Activated CD8-positive, alpha-beta memory T cell treated with anti-CD3 and anti-CD28 coated beads for 36 hours (primary cell): ENCODE results near the gene NKAP. TPM values are rescaled to one million over a fixed set of nuclear protein-coding genes. Genes with fewer than 3 reads are reported as not detected.
"Not testable (repeated sequence)": the region's sequence is repeated elsewhere in the genome, so short reads cannot be mapped to it uniquely, and the experiment has no call there.

Experiments
- CTCF ChIA-PET: fragments of 350-600 bp; sonication (Branson Sonifier 250); formaldehyde crosslinking; loops from one replicate; lab custom pipeline; 2021; ENCODE audit warnings: antibody characterized with exemption; lab: Charles Lee
- POLR2A ChIA-PET: fragments of 350-600 bp; sonication (Branson Sonifier 250); formaldehyde crosslinking; loops from one replicate; lab custom pipeline; 2021; ENCODE audit warnings: antibody characterized with exemption; lab: Charles Lee
- total RNA-seq, 2 experiments: library from RNA; stranded (reverse); gene quantifications; one replicate each; pipeline ENCODE4 v1.2.3, GENCODE V29; 2021

Gene NKAP
- 10 to 100 TPM in 1 of 2 experiments, 1 to 10 TPM in 1; 9.3 to 11.5 TPM for total RNA-seq

- CTCF ChIA-PET, result no interaction called here
- POLR2A ChIA-PET, result interaction anchor here (0.7 kb wide), 1 partner anchor 1261 kb away, joined by 3 read pairs; no protein-coding TSS in a partner anchor
Observed at GRCh38 chrX:119943185-119943988, at the start of gene NKAP. Gene NKAP (minus strand): TSS chrX:119943751. CDS start chrX:119943605, 146 bp downstream.

- POLR2A ChIA-PET, result no interaction called here
Observed at GRCh38 chrX:119991005-119991787, 47.6 kb upstream of the NKAP start.

DNA sequence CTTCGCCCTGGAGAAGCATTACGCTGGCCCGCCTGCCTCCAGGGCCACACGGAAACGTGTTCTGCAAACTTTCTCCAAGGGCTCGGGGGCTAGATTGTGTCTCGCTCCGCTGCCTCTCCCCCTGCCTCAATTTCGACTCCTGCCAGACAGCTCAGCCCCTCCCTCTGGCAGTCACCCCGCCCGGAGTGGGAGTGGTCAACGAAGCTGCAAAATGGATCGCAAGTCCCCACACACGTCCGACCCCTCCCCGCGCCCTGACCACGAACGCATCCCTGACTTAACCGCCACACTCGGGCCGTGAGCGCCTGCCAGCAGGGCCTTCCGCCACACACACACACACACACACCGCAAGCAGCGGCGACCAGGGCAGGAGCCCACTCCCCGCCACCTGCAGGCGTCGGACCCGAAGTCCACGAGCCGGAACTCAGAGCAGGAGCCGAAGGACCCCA, 47.0 kb upstream of the NKAP start:
- CTCF ChIA-PET, result interaction anchor here (0.8 kb wide), 1 partner anchor 14 kb away, joined by 3 read pairs; no protein-coding TSS in a partner anchor
- POLR2A ChIA-PET, result interaction anchor here (0.8 kb wide), 1 partner anchor 9 kb away, joined by 4 read pairs; no protein-coding TSS in a partner anchor

More at GRCh38 chrX:119991005-119991787, 47.6 kb upstream of the NKAP start:
- CTCF ChIA-PET, result interaction anchor here (0.8 kb wide), 1 partner anchor 15 kb away, joined by 3 read pairs; no protein-coding TSS in a partner anchor

DNA sequence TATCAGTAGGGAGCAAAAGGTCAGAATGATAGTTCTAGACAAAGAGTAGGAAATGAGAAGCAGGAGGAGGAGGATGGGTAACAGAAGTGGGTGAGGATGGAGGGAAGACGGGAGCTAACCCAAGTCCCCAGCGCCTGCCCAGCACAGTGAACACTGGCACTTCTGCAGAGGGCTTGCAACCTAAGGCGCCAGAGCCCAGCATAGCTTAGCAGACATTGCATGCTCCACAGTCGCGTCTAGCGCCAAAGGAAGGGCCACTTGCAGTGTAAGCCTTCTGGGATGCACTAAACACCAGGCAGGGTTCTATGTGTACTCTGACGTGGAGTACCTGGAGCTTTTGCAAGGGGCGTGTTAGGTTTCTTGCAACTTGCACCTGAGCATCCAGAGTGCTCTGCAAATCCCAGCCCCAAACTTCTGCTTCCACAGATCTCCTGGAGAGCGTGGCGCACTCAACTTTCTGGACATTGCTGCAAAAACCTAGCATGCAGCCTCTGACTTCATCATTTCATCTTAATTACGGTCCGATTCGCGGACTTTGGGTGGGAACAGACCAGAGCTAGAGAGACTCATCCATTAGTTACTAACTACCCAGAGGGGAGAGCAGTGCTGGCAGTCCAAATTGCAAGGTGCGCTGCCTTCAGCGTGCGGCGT, 46.5 kb upstream of the NKAP start:
- ChIA-PET POLR2A (interaction anchor here (0.8 kb wide), 1 partner anchor 9 kb away, joined by 4 read pairs; no protein-coding TSS in a partner anchor), CTCF (interaction anchor here (0.8 kb wide), 1 partner anchor 14 kb away, joined by 3 read pairs; no protein-coding TSS in a partner anchor)

DNA sequence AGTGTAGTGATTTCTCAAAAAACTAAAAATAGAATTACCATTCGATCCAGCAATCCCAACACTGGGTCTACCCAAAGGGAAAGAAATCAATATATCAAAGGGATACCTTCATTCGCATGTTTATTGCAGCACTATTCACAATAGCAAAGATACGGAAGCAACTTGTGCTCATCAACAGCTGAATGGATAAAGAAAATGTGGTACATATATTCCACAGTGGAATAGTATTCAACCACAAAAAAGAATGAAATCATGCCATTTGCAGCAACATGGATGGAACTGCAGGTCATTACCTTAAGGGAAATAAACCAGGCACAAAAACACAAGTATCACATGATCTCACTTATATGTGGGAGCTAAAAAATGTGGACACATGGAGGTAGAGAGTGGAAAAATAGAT, 42.7 kb upstream of the NKAP start:
- ChIA-PET CTCF (no interaction called here), POLR2A (no interaction called here)

GRCh38 chrX:119984652-119985051, 41.1 kb upstream of the NKAP start:
- ChIA-PET POLR2A (no interaction called here), CTCF (no interaction called here)

DNA sequence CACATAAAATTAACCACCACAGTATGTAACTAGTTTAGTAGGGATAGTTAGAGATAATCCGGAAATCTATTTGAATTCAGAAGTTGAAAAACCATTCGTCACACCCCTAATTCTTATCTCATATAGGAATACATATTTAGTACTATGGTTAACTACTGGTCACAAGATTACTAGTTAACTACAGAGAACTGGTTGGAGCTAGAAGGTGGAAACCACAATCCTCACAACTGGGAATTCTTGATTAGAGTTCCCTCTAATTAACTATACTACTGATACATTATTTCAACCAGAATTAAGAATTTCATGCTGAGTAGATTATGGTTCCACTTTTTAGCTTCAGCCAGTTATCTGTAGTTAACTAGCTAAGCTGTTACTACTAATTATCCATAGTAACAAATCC, 39.9 kb upstream of the NKAP start:
- POLR2A ChIA-PET, result no interaction called here
- CTCF ChIA-PET, result no interaction called here

DNA sequence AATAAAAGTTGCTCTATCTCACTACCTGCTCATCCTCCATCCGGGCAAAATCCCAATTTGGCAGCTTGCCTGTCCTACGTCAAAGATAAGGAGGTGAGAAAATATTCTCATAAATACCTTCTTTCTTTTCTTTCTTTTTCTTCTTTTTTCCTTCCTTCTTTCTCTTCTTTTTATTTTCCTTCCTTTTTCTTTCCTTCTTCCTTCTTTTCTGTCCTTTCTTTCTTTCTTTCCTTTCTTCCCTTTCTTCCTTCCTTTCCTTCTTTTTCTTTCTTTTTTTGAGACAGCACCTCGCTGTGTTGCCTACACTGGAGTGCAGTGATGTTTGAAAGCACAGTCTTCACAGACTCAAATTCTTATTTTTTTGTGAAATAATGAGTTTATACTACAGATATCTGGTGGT, 38.6 kb upstream of the NKAP start:
- ChIA-PET CTCF (no interaction called here), POLR2A (interaction anchor here (0.7 kb wide), 1 partner anchor 476 kb away, joined by 4 read pairs; no protein-coding TSS in a partner anchor)

GRCh38 chrX:119981286-119982070, 37.9 kb upstream of the NKAP start:
- POLR2A ChIA-PET, result interaction anchor here (0.5 to 0.7 kb wide), 2 partner anchors 9 to 475 kb away, joined by 4 read pairs; no protein-coding TSS in a partner anchor
- CTCF ChIA-PET, result no interaction called here

DNA sequence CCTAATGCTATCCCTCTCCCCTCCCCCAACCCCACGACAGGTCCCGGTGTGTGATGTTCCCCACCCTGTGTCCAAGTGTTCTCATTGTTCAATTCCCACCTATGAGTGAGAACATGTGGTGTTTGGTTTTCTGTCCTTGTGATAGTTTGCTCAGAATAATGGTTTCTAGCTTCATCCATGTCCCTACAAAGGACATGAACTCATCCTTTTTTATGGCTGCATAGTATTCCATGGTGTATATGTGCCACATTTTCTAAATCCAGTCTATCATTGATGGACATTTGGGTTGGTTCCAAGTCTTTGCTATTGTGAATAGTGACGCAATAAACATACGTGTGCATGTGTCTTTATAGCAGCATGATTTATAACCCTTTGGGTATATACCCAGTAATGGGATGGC, 33.6 kb upstream of the NKAP start:
- CTCF ChIA-PET, POLR2A ChIA-PET: not testable (repeated sequence)

GRCh38 chrX:119971184-119971583, 27.6 kb upstream of the NKAP start:
- ChIA-PET POLR2A (no interaction called here), CTCF (no interaction called here)

GRCh38 chrX:119970574-119970973, 27.0 kb upstream of the NKAP start:
- ChIA-PET POLR2A (no interaction called here), CTCF (no interaction called here)

GRCh38 chrX:119966837-119967236, 23.3 kb upstream of the NKAP start:
- POLR2A ChIA-PET, CTCF ChIA-PET: not testable (repeated sequence)

DNA sequence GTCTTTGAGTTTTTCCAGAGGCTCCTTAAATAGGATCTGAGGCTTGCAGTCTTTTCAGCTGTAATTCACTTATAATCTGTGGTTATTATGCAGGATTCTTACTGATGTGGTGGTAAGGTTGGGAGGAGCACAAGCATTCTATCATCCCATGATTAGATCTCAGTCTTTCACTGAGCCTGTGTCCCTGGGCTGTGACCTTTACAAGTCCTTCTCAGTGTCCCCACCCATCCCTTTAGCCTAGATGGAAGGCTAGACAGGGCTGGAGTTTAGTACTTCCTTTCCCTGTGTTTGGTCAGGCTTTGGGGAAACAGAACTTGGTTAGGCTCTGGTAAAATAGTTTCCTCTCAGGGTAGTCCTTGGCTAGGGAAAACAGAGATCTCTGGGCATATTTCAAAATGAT, 17.1 kb upstream of the NKAP start:
- ChIA-PET POLR2A (no interaction called here), CTCF (no interaction called here)

GRCh38 chrX:119955807-119956570, 12.4 kb upstream of the NKAP start:
- CTCF ChIA-PET, POLR2A ChIA-PET: not testable (repeated sequence)

DNA sequence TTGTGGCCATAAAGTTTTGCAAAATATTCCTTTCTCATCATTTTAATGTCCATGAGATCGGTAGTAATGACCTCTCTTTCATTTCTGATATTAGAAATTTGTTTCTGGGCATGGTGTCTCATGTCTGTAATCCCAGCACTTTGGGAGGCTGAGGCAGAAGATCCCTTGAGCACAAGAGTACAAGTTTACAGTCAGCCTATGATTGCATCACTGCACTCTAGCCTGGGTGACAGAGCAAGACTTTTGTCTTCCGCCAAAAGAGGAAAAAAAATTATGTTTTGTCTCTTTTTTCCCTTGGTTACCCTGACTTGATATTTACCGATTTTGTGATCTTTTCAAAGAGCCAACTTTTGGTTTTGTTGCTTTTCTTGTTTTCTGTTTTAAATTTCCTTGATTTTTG, 10.8 kb upstream of the NKAP start:
- ChIA-PET CTCF (no interaction called here), POLR2A (no interaction called here)

- ChIA-PET POLR2A (no interaction called here), CTCF (no interaction called here)
Observed at GRCh38 chrX:119948381-119948780, 4.8 kb upstream of the NKAP start.

GRCh38 chrX:119945481-119945880, 1.9 kb upstream of the NKAP start:
- POLR2A ChIA-PET, result no interaction called here

More at GRCh38 chrX:119945481-119945880, 1.9 kb upstream of the NKAP start:
- CTCF ChIA-PET, result interaction anchor here (0.7 kb wide), 1 partner anchor 210 kb away, joined by 3 read pairs; no protein-coding TSS in a partner anchor
